GM21723 (cell line): ENCODE results near the gene LYVE1.

ENCODE experiments used
- ATAC-seq: cut with Tn5 transposase; IDR thresholded peaks from one replicate; pipeline ENCODE4 v1.9.1; 2021; ENCODE audit warnings: mild to moderate bottlenecking, moderate library complexity; ENCODE audit not compliant: unreplicated experiment

The LYVE1 gene

GRCh38 chr11:10561043-10561818 lies 7.2 kb downstream of the LYVE1 start:
- no peak for ATAC-seq

DNA sequence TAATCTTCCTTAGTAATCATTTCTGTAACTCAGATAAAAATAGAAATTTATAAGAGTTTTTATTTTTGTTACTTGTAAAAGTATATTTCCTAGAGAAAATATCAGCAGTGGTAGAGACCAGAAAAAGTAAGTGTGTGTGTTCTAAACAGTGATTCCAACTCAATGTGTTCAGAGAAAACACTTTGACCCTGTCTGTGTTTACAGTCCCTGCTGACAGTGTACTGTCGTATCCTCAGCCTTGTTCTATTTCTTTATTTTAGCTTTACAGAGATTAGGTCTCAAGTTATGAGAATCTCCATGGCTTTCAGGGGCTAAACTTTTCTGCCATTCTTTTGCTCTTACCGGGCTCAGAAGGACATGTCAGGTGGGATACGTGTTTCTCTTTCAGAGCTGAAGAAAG lies 10.2 kb downstream of the LYVE1 start:
- ATAC-seq = no peak

DNA sequence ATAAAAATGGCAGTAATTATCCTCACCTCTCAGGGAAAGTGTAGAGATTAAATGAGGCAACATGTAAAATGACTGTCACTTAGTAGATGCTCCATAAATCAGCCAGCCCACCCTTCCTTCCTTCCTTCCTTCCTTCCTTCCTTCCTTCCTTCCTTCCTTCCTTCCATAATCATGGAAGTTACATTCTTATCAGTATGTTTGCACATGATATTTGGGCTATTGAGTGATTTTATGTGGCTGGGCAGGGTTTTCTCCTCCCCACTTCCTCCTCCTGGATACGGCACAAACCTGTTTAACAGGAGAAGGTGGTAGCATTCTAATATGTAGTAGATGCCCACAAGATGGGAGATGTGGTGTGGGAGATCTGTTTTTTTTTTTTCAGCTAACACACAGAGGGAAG lies 11.9 kb downstream of the LYVE1 start:
- no peak for ATAC-seq

DNA sequence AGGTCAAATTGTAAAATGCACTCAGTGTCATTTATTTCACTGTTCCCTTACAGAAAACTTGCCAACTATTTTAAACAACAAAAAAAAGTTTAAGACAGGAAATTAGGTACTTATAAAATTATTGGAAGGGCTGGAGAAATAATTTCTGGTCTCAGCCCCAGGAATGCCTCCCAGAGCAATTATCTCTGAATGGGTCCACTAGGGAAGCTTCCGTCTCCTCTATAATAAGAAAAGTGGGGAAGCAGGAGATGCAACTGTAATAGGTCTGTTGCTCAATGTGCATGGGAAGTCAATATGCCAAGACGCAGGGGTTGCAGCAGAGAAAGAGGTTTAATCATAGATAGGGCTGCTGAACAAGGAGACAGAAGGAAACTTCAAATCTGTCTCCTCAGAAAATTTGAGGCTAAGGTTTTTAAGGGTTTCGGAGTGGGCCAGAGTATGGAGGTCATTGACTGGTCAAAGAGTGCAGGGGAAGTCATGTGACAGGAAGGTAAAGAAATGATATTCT lies 16.6 kb downstream of the LYVE1 start:
- no peak for ATAC-seq

DNA sequence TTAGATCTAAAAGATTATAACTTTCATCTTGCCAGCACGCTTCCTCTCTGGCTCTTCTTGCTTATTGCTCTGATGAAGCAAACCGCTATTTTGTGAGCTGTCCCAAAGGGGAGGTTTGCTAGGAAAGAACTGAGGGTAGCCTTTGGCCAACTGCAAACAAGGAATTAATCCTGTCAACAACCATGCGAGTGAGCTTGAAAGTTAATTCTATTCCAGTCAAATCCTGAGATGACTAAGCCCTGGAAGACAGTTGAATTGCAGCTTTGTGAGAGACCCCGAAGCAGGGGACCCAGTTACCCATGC lies 17.2 kb downstream of the LYVE1 start:
- no peak for ATAC-seq

DNA sequence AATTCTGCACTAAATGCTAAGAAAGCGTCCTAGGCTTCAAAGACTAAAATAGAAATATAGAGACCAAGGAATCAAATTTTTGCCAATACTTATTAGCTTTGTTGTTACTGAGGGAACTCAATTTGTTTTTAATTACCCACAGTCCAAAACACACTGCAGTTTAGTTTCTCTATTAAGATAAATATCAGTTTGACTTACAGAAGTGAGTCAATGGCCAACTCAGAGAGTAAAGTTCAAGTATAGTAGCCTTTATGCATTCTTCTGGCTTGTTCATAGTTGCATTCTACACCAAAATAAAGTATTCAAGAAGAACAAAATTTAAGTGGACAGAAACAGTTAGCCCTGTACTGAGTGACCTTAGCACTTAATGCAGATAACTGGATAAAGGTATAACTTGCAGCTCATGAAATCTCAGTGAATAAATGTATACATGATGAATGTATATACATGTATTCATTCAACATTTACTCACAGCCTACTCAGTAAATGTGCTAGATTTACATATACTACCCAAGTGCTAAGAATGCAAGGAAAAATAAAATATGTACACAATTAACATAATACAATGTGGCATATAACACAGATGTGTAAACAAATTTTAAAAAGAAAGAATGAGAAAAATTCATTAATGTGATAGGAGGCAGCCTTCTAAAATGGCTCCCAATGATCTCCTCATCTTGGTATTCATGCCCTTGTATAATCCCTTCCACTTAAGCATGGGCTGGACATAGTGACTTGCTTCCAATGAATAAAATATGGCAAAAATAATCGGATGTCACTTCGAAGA lies 17.8 kb downstream of the LYVE1 start:
- no peak for ATAC-seq

DNA sequence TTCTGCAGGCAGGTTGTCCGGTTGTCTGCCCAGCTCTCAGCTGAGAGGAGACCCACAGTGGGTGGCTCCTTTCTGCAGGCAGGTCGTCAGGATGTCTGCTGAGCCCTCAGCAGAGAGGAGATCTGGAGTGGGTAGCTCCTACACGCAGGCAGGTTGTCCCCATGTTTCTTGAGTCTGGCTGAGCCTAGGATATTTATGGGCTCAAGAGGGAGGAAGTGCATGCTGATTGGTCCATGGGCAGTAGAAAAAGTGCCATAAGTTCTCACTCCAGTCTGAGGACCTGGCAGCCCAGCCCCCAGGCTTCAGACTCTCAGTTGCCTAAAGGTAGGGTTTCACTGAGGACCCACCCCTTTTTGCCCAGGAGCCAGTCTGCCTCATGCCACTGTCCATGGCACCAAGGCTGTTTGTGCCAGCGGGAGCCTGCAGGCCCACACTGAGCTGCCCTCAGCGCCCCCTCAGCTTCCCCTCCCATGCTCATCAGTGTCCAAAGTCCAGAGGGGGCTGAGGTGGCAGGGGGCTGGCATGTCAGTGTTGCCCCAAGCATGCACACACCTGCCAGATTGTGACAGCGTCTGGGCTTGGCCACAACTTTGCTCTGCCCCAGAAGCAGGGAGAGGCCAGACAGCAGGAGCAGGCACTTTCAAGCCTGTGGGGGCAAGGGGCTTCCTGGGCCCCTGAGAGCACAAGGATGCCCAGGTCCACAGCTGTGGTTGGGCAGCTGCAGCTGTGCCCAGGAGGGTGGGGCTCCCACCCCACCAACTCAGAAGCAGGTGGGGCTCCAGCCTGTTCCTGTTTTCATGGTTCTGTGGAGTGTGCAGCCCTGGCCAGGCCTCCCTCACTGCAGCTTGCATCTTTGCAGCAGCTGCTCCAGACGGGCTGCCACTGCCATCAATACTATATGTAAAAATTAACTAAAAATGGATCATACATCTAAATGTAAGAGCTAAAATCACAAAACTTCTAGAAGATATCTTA lies 23.7 kb downstream of the LYVE1 start:
- no peak for ATAC-seq

DNA sequence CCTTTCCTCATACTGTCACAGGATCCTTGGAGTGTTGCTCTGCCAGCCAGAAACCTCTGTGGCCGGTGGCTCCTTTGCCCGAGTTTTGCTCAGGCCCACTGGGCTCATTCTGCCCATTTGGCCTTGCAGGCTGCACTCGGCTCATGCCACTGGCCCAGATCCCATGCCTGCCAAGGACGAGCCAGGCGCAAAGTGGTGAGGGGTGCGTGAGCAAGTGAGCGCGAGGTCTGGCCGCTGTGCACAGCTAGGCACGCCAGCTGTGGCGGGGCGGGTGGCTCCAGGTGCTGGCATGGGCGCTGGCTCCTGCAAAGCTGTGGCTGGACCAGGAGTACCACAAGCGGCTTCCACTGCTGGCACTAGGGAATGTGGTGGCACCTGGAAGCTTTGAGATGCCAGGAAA lies 24.7 kb downstream of the LYVE1 start:
- no peak for ATAC-seq

GRCh38 chr11:10542776-10543175 lies 25.7 kb downstream of the LYVE1 start:
- no peak for ATAC-seq

- ATAC-seq = no peak
These were observed 26.9 kb downstream of the LYVE1 start for GRCh38 chr11:10541561-10541930.

DNA sequence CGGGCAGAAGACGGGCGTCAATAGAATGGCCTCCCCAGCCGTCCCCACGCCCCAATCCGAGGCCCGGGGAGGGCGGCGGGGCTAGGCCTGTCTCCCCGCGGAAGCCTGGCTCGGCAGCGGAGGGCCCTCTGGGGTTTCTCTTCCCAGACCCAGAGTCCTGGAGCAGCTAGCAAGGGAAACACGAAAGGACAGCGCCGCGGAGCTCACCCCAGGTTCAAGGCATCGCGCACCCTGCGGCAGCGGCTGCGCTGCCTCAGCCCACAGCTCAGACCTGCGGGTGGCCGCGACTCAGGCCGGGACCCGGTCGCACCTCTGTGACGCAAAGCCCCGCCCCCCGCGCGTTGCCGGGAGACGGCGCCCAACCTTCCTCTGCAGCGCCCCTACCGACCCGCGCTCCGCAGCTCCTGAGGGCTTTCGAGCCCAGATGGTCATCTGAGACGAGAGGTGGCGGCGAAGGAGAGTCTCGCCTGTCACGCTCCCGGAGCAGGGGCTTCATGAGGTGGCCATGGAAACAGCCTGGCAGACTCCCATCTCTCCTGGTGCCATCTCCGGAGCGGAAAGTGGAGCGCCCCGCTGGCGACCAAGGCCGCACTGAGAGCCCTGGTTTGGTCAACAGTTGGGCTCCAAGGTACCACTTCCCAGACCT lies 27.4 kb downstream of the LYVE1 start, which contains the start of gene RNF141:
Gene RNF141 (minus strand): TSS at position 273 of the 646 bp plus-strand sequence. CDS start 7,029 bp downstream, outside the sequence.
- peak; percentile 97 for ATAC-seq

GRCh38 chr11:10540546-10540914 lies 27.9 kb downstream of the LYVE1 start:
- peak; percentile 41 for ATAC-seq

- no peak for ATAC-seq
These were observed 29.1 kb downstream of the LYVE1 start for GRCh38 chr11:10539339-10539738.

- ATAC-seq = no peak
These were observed 29.5 kb downstream of the LYVE1 start for GRCh38 chr11:10538924-10539323.

GRCh38 chr11:10537600-10537999 lies 30.9 kb downstream of the LYVE1 start:
- no peak for ATAC-seq

DNA sequence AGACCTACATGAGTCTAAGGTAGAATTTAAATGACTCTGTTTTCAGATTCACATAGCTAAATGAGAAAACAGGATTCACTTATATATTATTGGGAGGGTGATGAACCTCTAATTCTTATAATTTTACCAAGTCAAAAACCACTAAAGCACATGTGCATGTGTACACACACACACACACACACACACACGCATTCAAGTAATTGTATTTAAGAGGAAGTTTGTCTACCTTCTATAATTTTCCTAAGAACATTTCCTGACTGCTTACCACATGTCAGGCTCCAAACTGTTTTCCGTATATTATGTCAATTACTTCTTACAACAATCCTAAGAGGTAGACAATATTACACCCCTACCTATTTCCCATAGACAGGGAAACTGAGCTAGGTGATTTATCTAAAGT lies 34.1 kb downstream of the LYVE1 start:
- ATAC-seq = no peak

DNA sequence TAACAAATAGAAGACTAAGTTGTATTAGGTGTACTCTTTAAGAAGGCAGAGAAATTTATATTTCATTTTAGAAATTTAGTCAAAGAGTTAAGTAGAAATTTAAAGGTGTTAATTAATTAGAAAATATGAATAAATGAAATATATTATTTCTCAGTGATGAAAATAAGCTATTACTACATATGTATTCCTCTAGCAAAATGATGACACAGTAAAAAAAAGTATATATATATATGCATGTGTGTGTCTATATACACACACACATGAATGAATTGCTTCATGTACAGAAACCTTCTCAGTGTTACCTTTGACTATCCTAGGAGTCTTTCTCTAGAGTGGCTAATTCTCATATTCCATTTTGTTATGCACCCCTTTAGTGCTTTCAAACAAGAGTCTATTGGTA lies 35.1 kb downstream of the LYVE1 start:
- no peak for ATAC-seq

- no peak for ATAC-seq
These were observed 35.9 kb downstream of the LYVE1 start for GRCh38 chr11:10532526-10532925.

- no peak for ATAC-seq
These were observed 39.2 kb downstream of the LYVE1 start for GRCh38 chr11:10529279-10529678.

DNA sequence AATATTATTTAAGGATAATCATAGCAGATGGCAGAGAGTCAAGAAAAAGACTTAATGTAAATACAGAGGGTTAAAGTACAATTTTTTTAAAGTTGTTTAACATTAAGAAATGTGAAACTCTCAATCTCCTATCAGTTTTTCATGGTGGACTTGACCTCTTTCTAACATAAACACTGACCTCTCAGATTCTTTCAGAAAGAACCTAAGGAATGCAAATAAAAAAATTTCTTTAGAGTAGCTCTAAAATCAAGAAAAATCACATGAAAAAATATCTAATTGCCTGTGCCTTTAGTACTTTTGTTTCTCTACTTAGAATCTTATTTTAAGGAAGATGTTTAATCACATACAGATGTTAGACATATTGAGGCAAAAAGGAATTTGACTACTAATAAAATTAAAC lies 40.3 kb downstream of the LYVE1 start:
- no peak for ATAC-seq
